Cerebellar cortex (tissue), 1 donor: ENCODE results near the gene ZNF665.
"Not testable (repeated sequence)": the region's sequence is repeated elsewhere in the genome, so short reads cannot be mapped to it uniquely, and the experiment has no call there.

ENCODE experiments used
- DNase-seq: peaks from one replicate; pipeline ENCODE4 v3.0.0-alpha.2; 2015; ENCODE audit warnings: low spot score

The ZNF665 gene

DNA sequence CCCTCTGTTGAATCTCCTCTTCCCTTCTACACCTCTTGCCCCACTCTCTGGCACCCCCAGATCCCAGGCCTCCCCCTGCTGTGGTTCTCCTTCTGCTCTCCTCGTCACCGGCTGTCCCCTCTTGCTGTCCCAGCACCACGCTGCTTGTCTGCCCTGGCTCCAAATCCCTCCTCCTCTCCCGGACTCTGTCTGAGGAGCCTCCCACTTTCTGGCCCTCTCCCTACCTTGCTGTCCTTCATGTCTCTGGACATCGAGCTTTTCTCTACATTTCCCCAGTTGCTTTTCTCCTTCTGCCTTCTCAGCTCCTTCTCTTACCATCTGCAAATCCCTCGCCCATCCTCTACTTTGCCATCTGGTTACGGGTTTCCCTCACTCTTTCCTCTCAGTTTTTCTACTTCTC is 35.5 kb downstream of the ZNF665 start:
- DNase-seq, result peak; percentile 65

- no peak for DNase-seq
Observed at GRCh38 chr19:53156850-53157249, 36.3 kb downstream of the ZNF665 start.

DNA sequence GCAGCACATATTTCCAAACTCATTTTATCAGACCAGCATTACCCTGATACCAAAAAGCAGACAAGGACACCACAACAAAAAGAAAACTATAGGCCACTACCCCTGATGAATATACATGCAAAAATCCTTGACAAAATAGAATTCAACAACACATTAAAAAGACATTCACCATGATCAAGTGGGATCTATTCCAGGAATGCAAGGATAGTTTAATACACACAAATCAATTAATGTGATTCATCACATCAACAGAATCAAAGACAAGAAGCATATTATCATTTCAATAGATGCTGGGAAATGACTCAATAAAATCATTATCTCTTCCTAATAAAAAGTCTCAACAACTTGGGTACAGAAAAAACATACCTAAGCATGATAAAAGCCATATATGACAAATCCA is 45.5 kb downstream of the ZNF665 start:
- no peak for DNase-seq

GRCh38 chr19:53140351-53140750 is 52.8 kb downstream of the ZNF665 start:
- DNase-seq, result no peak

- no peak for DNase-seq
Observed at GRCh38 chr19:53136432-53136831, 56.7 kb downstream of the ZNF665 start.

- DNase-seq, result peak; percentile 85
Observed at GRCh38 chr19:53132141-53132991, 60.8 kb downstream of the ZNF665 start, which contains the start of gene ZNF415. Gene ZNF415 (minus strand): TSS chr19:53132910. CDS start chr19:53122676, 10,234 bp downstream.

DNA sequence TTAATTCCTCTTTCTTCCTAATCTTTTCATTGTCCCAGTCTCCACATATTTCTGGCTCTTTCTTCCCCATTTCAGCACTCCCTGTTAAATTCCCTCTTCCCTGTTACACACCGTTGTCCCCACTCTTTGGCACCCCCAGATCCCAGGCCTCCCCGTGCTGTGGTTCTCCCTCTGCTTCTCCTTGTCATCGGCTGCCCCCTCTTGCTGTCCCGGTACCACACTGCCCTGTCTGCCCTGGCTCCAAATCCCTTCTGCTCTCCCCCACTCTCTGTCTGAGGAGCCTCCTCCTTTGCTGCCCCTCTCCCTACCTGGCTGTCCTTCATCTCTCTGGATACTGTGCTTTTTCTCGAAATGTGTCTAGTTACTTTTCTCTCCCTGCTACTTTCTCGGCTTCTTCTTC is 61.4 kb downstream of the ZNF665 start:
- peak; percentile 16 for DNase-seq

DNA sequence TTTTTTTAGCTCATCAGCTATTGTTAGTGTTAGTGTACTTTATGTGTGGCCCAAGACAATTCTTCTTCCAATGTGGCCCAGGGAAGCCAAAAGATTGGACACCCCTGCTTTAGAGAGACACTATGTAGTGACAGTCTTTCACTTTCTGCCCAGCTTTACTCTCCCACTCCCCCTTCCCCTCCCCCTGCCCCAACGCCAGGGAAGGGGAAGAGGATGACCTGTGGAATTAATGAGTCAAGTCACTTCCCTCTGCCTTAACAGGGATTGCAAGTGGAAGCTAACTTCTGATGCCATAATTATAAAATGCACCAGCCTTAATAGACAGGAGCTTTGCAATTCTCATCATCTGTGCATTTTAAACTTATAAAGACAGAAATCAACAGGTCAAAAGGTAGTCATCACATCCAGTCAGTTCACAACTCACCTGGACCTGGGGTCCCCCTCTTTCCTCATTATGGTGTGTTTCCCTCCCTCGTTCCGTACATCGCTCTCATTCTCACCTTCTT is 62.0 kb downstream of the ZNF665 start:
- no peak for DNase-seq

- DNase-seq, result peak; percentile 28
Observed at GRCh38 chr19:53130506-53130905, 62.7 kb downstream of the ZNF665 start.

DNA sequence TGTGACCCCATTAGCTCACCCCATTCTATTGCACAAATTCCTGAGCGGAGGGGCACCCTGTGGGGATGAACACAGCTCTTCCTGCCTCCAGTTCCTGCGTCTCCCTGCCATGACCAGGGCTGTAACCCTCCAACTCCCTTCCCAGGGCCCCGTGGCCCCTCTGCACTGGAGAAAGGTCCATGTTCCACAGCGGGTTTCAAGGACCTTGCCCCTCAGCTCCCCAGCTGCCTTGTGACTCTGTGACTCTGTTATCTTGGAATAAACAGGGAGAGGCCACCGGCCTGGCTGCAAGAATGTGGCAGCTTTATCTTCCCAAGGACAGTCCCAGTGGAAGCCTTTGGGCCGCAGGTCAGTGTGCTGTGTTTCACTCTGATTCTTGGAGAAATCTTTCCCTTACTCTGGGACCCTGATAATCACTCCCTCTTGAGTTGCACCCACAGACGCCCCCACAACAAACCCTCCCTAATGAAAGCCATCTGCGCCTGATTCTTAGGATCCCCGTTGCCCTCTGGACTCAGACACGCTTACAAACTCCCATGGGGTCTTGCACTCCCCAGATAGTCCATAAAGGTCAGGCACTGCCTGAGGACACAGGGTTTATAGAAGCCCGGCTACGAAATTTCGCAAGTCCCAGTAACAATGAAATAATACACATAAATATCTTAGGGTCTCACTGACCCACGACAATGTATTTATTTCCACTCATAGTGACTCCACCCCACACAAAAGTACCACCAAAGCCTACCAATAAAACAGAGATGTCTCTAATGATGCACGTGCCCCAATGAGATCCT is 66.2 kb downstream of the ZNF665 start:
- DNase-seq, result not testable (repeated sequence)

DNA sequence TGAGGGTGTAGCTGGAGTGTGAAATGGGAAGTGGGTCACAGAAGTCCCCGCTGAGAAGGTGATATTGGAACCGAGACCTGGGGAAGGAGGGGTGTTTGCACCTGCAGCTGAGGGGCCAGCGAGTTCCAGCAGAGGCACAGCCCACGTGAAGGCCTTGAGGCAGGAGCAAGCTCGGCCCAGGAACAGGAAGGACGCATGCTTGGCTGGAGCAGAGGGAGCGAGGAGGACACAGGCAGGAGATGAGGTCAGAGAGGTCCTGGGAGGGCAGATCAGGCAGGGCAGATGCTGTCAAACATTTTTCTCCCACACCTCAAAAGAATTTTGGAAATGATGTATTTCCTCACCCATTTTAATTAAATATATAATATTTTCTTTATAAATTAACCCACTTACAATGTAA is 69.8 kb downstream of the ZNF665 start:
- no peak for DNase-seq
